Hepatocyte (in vitro differentiated cells): Measurements from ENCODE around the gene GPR89A. TPM values are rescaled to one million over a fixed set of nuclear protein-coding genes. Genes with fewer than 3 reads are reported as not detected.
"Not testable (repeated sequence)": the region's sequence is repeated elsewhere in the genome, so short reads cannot be mapped to it uniquely, and the experiment has no call there.

Experiments used
- DNase-seq: peaks from one replicate; pipeline ENCODE4 v3.0.0-alpha.2; 2016; ENCODE audit warnings: low spot score
- H2AFZ ChIP-seq: fragments of 200-600 bp; sonication (generic); 2 replicates; pipeline ENCODE4 v1.6.0; 2016; ENCODE audit warnings: antibody characterized with exemption, mild to moderate bottlenecking
- H3K27ac ChIP-seq: fragments of 200-600 bp; sonication (generic); 2 replicates; pipeline ENCODE4 v1.5.1; 2016; ENCODE audit warnings: mild to moderate bottlenecking
- H3K27me3 ChIP-seq: fragments of 200-600 bp; sonication (generic); 2 replicates; pipeline ENCODE4 v1.6.1; 2016
- H3K36me3 ChIP-seq: fragments of 200-600 bp; sonication (generic); replicated peaks from 2 replicates; pipeline ENCODE4 v1.5.1; 2016; ENCODE audit warnings: low read depth; ENCODE audit not compliant: insufficient read depth
- H3K4me1 ChIP-seq: fragments of 200-600 bp; sonication (generic); 2 replicates; pipeline ENCODE4 v1.5.1; 2016; ENCODE audit warnings: mild to moderate bottlenecking, moderate library complexity; ENCODE audit not compliant: insufficient read depth
- H3K4me2 ChIP-seq: fragments of 200-600 bp; sonication (generic); 2 replicates; pipeline ENCODE4 v1.6.0; 2016
- H3K4me3 ChIP-seq: fragments of 200-600 bp; sonication (generic); 2 replicates; pipeline ENCODE4 v1.5.1; 2016; ENCODE audit warnings: mild to moderate bottlenecking
- H3K79me2 ChIP-seq: fragments of 200-600 bp; sonication (generic); 2 replicates; pipeline ENCODE4 v1.6.0; 2017; ENCODE audit warnings: mild to moderate bottlenecking
- H3K9me2 ChIP-seq: fragments of 200-600 bp; sonication (generic); replicated peaks from 2 replicates; pipeline ENCODE4 v1.6.0; 2017; ENCODE audit warnings: mild to moderate bottlenecking; ENCODE audit not compliant: insufficient read depth
- H3K9me3 ChIP-seq: fragments of 200-600 bp; sonication (generic); 2 replicates; pipeline ENCODE4 v1.5.1; 2016; ENCODE audit warnings: low read depth, mild to moderate bottlenecking
- H4K20me1 ChIP-seq: fragments of 200-600 bp; sonication (generic); 2 replicates; pipeline ENCODE4 v1.6.0; 2016; ENCODE audit warnings: mild to moderate bottlenecking; ENCODE audit not compliant: insufficient read depth, poor library complexity, severe bottlenecking
- EZH2 ChIP-seq: fragments of 200-600 bp; sonication (generic); IDR thresholded peaks from 2 replicates; pipeline ENCODE4 v1.6.1; 2016; ENCODE audit warnings: antibody characterized with exemption, mild to moderate bottlenecking, borderline replicate concordance
- EZH2phosphoT487 ChIP-seq: fragments of 200-600 bp; sonication (generic); IDR thresholded peaks from one replicate; pipeline ENCODE4 v1.6.1; 2018; ENCODE audit warnings: antibody characterized with exemption, mild to moderate bottlenecking, low read depth, moderate library complexity; ENCODE audit not compliant: unreplicated experiment, severe bottlenecking
- whole genome bisulfite sequencing: methylation state at CpG from one replicate; pipeline ENCODE4 v1.1.6; 2016; ENCODE audit warnings: low lambda C conversion rate; ENCODE audit errors: missing lambda C conversion rate; 5-methylcytosine and 5-hydroxymethylcytosine counted together
- polyA plus RNA-seq: library from polyadenylated mRNA; unstranded; fragments of >200 nt; fragmentation: Nextera tagmentation; extraction: Ambion mirVana; gene quantifications from 2 replicates; pipeline ENCODE4 v1.2.1, GENCODE V29; 2016
- total RNA-seq: library from RNA; depleted of rRNA; stranded (reverse); fragments of >200 nt; gene quantifications from 2 replicates; pipeline ENCODE4 v1.2.3, GENCODE V29; 2014
- TF ChIP-seq, protein P1 (sequence below): fragments of 200-600 bp; sonication (generic); IDR thresholded peaks from 2 replicates; pipeline ENCODE4 v1.5.1; 2016; ENCODE audit warnings: antibody characterized with exemption, mild to moderate bottlenecking; ENCODE audit not compliant: poor library complexity

GPR89A gene
- total and polyA plus RNA-seq, 2 experiments from 2014 or later = 29.5 to 39.7 TPM

DNA sequence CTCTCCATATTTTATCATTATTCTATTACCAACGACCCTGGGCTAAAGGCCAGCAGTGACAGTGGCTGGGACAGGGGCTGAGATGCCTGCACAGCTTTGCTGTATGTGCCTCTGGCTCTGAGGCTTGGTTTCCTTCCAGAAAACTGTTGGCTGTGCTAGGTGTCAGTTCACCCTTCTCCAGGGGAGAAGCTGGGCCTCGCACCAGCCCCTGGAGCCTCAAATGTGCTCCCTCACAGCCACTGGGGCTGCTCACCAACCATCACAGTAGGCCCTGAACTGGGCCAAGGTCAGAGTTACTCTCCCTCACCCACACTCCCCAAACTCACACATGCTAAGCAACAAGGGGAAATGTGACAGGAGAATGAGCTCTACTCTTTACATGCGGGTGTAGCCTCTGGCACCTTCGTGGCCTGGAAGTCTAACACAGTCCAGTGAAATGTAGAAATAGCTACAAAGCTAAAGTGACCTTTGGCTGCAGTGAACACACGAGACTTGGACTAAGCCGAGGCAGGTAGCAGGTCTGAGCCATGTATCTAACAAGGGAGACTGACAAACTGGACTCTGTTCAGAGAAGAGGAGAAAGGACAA, 106.8 kb downstream of the GPR89A start:
- Histone ChIP-seq H3K9me3 (no peaks in the 10 kb centered on the region), H3K27ac (peak overlapping the region; percentile 75), H3K4me2 (no peak overlapping the region), H3K27me3 (no peaks in the 10 kb centered on the region), H3K4me1 (peaks cover 22% of the 10 kb centered on the region), H3K79me2 (no peaks in the 10 kb centered on the region), H3K36me3 (no peaks in the 10 kb centered on the region), H4K20me1 (no peaks in the 10 kb centered on the region), H3K9me2 (no peaks in the 10 kb centered on the region), H3K4me3 (no peak overlapping the region), H2AFZ (no peak overlapping the region)
- peak; percentile 60 for DNase-seq
- WGBS = 63% methylated on average over 6 of the region's 6 CpGs
- TF ChIP-seq, protein P1, sequence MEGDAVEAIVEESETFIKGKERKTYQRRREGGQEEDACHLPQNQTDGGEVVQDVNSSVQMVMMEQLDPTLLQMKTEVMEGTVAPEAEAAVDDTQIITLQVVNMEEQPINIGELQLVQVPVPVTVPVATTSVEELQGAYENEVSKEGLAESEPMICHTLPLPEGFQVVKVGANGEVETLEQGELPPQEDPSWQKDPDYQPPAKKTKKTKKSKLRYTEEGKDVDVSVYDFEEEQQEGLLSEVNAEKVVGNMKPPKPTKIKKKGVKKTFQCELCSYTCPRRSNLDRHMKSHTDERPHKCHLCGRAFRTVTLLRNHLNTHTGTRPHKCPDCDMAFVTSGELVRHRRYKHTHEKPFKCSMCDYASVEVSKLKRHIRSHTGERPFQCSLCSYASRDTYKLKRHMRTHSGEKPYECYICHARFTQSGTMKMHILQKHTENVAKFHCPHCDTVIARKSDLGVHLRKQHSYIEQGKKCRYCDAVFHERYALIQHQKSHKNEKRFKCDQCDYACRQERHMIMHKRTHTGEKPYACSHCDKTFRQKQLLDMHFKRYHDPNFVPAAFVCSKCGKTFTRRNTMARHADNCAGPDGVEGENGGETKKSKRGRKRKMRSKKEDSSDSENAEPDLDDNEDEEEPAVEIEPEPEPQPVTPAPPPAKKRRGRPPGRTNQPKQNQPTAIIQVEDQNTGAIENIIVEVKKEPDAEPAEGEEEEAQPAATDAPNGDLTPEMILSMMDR = no peak
- TF ChIP-seq EZH2phosphoT487 = no peak
- TF ChIP-seq EZH2 = no peak

DNA sequence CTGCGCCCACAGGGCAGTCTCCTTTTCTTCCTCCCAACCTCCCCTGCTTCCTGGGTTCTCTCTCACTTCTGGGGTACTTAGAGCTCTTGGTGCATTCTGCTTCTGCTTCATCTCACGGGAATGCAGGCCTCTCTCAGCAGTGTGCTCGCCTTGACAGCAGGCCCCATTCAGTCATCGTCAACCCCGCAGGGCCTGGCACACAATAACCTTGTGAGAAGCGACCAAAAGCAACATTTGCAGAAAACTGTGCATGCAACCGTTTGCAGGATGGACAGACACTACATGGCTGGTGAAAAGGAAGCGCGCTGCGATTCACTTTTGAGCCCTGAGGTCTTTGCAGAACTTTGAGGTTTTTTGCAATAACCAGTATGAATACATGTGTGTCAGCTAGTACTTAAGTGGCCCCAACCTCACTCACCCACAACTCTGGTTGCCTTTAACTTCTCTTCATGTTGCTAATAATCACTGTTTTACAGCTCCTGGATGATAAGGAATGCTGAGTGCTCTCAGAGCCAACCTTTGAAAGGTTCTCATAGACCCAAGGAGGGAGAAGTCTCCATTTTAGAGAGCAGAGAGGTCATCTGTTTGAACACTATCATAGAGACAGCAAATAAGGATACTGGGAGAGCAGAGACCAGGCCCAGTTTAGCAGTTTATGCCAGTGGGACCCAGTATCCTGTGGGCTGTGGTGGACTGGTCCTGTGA, 109.0 kb downstream of the GPR89A start:
- Histone ChIP-seq H4K20me1 (no peaks in the 10 kb centered on the region), H3K27me3 (no peaks in the 10 kb centered on the region), H3K9me2 (no peaks in the 10 kb centered on the region), H3K79me2 (no peaks in the 10 kb centered on the region), H3K36me3 (no peaks in the 10 kb centered on the region), H3K4me1 (peaks cover 23% of the 10 kb centered on the region), H3K27ac (no peak overlapping the region), H2AFZ (no peak overlapping the region), H3K4me2 (no peak overlapping the region), H3K9me3 (no peaks in the 10 kb centered on the region), H3K4me3 (no peak overlapping the region)
- DNase-seq = no peak
- no peak for TF ChIP-seq EZH2phosphoT487
- TF ChIP-seq, protein P1 = no peak
- no peak for TF ChIP-seq EZH2
- WGBS = 61% methylated on average over 10 of the region's 10 CpGs

DNA sequence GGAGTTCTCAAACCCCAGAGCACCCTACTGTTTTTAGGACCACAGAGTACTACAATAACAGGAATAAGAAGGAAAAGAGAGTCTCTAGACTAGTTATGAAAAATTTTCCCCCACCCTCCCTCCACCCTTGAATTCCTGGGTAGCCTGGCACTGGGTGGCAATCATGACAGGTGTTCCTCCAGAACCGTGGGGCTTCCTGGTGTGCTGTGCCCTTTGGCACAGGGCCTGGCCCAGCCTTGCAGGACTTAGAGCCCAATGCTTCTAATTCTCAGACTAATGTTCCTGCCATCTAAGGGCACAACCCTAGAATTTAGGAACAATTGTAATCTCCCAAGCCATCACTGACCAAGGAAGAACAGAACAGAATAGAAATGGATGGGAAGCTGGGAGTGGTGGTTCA, 110.0 kb downstream of the GPR89A start:
- no peaks in the 10 kb centered on the region for H3K9me2 ChIP-seq
- no peak overlapping the region for H2AFZ ChIP-seq
- H3K4me1 ChIP-seq = peaks cover 19% of the 10 kb centered on the region
- H3K4me2 ChIP-seq = no peak overlapping the region
- no peaks in the 10 kb centered on the region for H4K20me1 ChIP-seq
- no peak for DNase-seq
- H3K9me3 ChIP-seq = no peaks in the 10 kb centered on the region
- 100% methylated on average over 1 of the region's 1 CpG for WGBS
- H3K4me3 ChIP-seq = no peak overlapping the region
- no peaks in the 10 kb centered on the region for H3K79me2 ChIP-seq
- no peaks in the 10 kb centered on the region for H3K36me3 ChIP-seq
- H3K27me3 ChIP-seq = no peaks in the 10 kb centered on the region
- no peak overlapping the region for H3K27ac ChIP-seq
- TF ChIP-seq EZH2 (no peak), EZH2phosphoT487 (no peak)
- TF ChIP-seq, protein P1 = no peak

DNA sequence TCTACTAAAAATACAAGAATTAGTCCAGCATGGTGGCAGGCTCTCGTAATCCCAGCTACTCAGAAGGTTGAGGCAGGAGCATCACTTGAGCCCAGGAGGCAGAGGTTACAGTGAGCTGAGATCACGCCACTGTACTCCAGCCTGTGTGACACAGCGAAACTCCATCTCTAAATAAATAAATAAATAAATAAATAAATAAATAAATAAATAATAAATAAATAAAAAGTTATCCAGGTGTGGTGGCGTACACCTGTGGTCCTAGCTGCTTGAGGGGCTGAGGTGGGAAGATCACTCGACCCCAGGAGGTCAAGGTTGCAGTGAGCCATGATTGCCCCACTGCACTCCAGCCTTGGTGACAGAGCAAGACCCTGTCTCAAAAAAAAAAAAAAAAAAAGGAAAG, 110.7 kb downstream of the GPR89A start:
- H3K27ac ChIP-seq, H3K27me3 ChIP-seq, H3K4me3 ChIP-seq, H3K79me2 ChIP-seq, H2AFZ ChIP-seq, DNase-seq, H3K9me3 ChIP-seq, H3K4me2 ChIP-seq, H4K20me1 ChIP-seq, H3K36me3 ChIP-seq, H3K9me2 ChIP-seq: not testable (repeated sequence)
- 98% methylated on average over 5 of the region's 5 CpGs for WGBS
- peaks cover 19% of the 10 kb centered on the region for H3K4me1 ChIP-seq
